Lower lobe of right lung (tissue), 2 donors: ENCODE data around the gene DNAJC1. TPM values are rescaled to one million over a fixed set of nuclear protein-coding genes. Genes with fewer than 3 reads are reported as not detected.
"Not testable (repeated sequence)": the region's sequence is repeated elsewhere in the genome, so short reads cannot be mapped to it uniquely, and the experiment has no call there.

Experiments
- ATAC-seq, 2 donors: fragments of 200-7000 bp; cut with Tn5 transposase; one replicate each; pipeline ENCODE4 v1.9.1; 2020 to 2022; ENCODE audit warnings: mild to moderate bottlenecking in 2 of 2, moderate library complexity in 2 of 2
- DNase-seq: peaks from one replicate; pipeline ENCODE4 v3.0.0-alpha.2; 2020
- H3K27ac ChIP-seq: fragments of 200-600 bp; one replicate; pipeline ENCODE4 v1.8.0; 2022
- H3K27me3 ChIP-seq: fragments of 200-600 bp; one replicate; pipeline ENCODE4 v1.8.0; 2022; ENCODE audit warnings: low read depth
- H3K36me3 ChIP-seq: fragments of 200-600 bp; one replicate; pipeline ENCODE4 v1.8.0; 2022; ENCODE audit warnings: mild to moderate bottlenecking
- H3K4me1 ChIP-seq: fragments of 200-600 bp; one replicate; pipeline ENCODE4 v1.8.0; 2022
- H3K4me3 ChIP-seq: fragments of 200-600 bp; one replicate; pipeline ENCODE4 v1.8.0; 2022; ENCODE audit warnings: mild to moderate bottlenecking
- H3K9me3 ChIP-seq: fragments of 200-600 bp; one replicate; pipeline ENCODE4 v1.8.0; 2022
- intact Hi-C: fragments of 100-400 bp; cut with DNase I; formaldehyde crosslinking; loops from one replicate; pipeline ENCODE4 v1.11.0; 2022
- total RNA-seq: library from RNA; stranded (reverse); fragmentation: NEBNext Ultra II Directional; extraction: Animal tissue kit (Norgen Biotek cat#: 25700); gene quantifications from one replicate; pipeline ENCODE4 v1.2.1, GENCODE V29; 2021
- TF ChIP-seq, protein P1 (sequence below): fragments of 200-600 bp; IDR thresholded peaks from one replicate; pipeline ENCODE4 v1.8.0; 2022; ENCODE audit warnings: antibody characterized with exemption, mild to moderate bottlenecking
- donor health status: DM: no; HTN: yes; CAD: no; lungs with severe emphysema.

DNAJC1 gene
- total RNA-seq, 1 donor from 2014 or later: 32.5 TPM

DNA sequence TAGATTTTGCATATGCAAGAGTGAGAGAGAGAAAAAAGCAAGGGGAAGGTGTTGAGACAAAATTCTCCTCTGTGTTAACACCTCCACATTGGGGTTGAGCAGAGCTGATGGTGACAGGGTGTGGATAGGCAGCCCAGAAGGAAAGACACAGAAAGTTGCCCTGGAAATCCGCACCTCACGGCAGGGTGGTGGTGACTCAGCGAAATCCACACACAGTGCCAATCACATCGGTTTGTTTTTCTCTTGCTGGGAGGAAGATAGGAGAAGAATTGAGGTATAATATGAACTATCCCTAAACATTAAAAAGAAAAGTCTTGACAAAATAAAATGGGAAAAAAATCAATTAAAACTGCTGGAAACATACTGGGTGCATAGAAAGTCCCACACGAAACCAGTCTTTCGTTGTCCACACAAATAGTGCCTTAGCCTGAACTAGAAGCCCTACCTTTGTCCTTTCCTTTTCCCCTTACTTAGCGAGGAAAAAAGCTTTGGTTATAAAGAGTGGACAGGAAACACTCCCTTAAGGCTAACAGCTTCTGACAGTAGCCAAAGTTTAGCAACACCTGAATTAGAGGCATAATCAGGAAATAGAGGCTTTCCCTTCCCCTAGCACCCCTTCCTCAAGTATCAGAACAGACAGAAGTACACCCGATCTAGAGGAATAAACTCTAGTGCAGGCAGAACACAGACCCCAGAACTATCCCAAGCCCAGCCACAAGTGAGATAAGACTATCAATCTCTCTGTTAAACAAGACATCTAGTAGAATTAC is 39.2 kb upstream of the DNAJC1 start:
- no peak overlapping the region for H3K4me3 ChIP-seq
- H3K27me3 ChIP-seq: no peaks in the 10 kb centered on the region
- TF ChIP-seq, protein P1, sequence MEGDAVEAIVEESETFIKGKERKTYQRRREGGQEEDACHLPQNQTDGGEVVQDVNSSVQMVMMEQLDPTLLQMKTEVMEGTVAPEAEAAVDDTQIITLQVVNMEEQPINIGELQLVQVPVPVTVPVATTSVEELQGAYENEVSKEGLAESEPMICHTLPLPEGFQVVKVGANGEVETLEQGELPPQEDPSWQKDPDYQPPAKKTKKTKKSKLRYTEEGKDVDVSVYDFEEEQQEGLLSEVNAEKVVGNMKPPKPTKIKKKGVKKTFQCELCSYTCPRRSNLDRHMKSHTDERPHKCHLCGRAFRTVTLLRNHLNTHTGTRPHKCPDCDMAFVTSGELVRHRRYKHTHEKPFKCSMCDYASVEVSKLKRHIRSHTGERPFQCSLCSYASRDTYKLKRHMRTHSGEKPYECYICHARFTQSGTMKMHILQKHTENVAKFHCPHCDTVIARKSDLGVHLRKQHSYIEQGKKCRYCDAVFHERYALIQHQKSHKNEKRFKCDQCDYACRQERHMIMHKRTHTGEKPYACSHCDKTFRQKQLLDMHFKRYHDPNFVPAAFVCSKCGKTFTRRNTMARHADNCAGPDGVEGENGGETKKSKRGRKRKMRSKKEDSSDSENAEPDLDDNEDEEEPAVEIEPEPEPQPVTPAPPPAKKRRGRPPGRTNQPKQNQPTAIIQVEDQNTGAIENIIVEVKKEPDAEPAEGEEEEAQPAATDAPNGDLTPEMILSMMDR: no peak
- no peak for DNase-seq
- ATAC-seq: no peak
- intact Hi-C loops: no loop called here
- no peak overlapping the region for H3K27ac ChIP-seq
- no peaks in the 10 kb centered on the region for H3K36me3 ChIP-seq
- H3K4me1 ChIP-seq: no peaks in the 10 kb centered on the region
- H3K9me3 ChIP-seq: no peaks in the 10 kb centered on the region

DNA sequence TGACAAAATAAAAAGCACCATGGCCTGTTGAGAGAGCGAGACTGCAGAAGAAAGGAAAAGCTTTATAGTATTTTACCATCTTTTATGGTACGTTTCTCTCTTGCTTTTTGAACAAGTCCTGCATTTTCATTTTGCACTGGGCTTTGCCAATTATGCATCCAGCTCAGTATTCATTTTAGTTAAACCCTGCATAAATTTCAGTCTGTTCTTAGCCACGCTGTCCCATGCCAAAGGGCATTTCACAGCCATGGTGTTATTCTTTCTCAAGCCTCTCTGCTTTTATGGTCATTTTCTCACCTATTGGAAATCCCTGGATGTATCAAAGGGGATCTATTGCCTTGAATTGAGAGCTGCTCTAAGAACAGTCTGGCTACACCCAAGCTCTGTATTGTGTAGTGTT is 30.8 kb upstream of the DNAJC1 start:
- ATAC-seq (no peak), DNase-seq (no peak)
- H3K4me3 ChIP-seq: no peak overlapping the region
- no peaks in the 10 kb centered on the region for H3K4me1 ChIP-seq
- intact Hi-C loops: no loop called here
- no peak overlapping the region for H3K27ac ChIP-seq
- no peaks in the 10 kb centered on the region for H3K9me3 ChIP-seq
- TF ChIP-seq, protein P1: no peak
- H3K27me3 ChIP-seq: no peaks in the 10 kb centered on the region
- no peaks in the 10 kb centered on the region for H3K36me3 ChIP-seq

DNA sequence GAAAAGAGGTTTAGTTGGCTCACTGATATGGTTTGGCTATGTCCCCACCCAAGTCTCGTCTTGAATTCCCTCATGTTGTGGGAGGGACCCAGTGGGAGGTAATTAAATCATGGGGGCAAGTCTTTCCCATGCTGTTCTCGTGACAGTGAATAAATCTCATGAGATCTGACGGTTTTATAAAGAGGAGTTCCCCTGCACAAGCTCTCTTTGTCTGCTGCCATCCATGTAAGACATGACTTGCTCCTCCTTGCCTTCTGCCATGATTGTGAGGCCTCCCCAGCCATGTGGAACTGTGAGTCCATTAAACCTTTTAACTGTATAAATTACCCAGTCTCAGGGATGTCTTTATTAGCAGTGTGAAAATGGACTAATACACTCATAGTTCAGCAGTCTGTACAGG is 28.7 kb upstream of the DNAJC1 start:
- H3K4me1 ChIP-seq, H3K27me3 ChIP-seq, H3K36me3 ChIP-seq, intact Hi-C loops, ATAC-seq, H3K4me3 ChIP-seq, H3K9me3 ChIP-seq, DNase-seq, H3K27ac ChIP-seq: not testable (repeated sequence)

DNA sequence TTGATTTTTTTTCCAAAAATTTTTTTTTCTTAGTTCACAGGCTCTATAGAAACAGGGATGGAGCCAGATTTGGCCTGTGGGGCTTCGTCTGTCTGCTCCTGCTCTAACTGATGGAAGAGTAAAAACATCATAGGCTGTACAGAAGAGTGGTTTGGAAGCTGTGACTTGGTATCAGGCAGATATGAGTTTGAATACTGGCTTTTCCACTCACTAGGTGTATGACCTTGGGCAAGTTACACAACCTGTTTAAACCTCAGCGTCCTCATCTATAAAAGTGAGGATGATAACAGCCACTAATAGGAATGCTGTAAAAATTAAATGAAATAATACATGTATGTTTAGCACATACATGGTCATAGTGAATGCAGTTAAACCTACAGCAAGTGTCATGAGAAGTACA is 26.9 kb upstream of the DNAJC1 start:
- Histone ChIP-seq H3K4me3 (no peak overlapping the region), H3K9me3 (no peaks in the 10 kb centered on the region), H3K36me3 (no peaks in the 10 kb centered on the region), H3K27ac (no peak overlapping the region), H3K4me1 (no peaks in the 10 kb centered on the region), H3K27me3 (no peaks in the 10 kb centered on the region)
- intact Hi-C loops: no loop called here
- ATAC-seq: no peak
- TF ChIP-seq, protein P1: no peak
- DNase-seq: no peak

DNA sequence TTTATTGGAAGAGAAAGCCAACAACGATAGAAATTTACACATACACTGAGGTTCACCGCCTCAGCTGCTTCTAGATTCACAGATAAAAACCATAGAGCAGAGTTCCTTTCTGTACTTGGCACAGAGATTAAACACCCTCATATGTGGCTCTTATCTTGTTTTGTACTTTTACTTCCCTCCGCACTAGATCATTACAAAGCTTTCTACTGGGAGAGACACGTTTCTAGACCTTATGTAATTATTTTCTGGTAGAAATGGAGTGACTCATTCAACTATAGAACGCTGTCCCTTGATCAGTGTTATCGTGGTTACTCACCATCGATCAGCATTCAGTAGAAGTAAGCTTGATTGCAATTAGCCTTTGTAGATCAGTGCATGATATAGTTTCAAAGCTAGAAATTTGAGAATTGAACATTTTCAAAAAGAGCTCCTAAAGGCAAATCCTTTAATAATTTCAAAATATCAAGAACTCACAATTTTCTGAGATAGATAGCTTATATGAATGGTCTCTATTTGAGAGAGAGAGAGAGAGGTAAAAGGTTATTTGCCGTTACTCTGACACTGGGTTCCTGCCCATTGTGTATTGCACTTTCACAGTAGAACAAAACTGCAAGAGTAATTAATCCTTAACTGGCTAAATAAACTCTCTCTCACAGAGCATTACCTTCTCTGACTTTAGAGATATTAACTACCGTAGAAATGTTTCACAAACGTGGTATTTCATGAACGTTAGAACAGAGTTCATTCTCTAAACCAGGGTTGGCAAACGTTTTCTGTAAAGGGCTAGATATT is 26.1 kb upstream of the DNAJC1 start:
- intact Hi-C loops: no loop called here
- DNase-seq (no peak), ATAC-seq (no peak)
- Histone ChIP-seq H3K9me3 (no peaks in the 10 kb centered on the region), H3K27me3 (no peaks in the 10 kb centered on the region), H3K36me3 (no peaks in the 10 kb centered on the region), H3K4me3 (no peak overlapping the region), H3K27ac (no peak overlapping the region), H3K4me1 (no peaks in the 10 kb centered on the region)
- TF ChIP-seq, protein P1: no peak
